ENCODE measurements around the gene OR6B3.

- TF ChIP-seq, protein P1, sequence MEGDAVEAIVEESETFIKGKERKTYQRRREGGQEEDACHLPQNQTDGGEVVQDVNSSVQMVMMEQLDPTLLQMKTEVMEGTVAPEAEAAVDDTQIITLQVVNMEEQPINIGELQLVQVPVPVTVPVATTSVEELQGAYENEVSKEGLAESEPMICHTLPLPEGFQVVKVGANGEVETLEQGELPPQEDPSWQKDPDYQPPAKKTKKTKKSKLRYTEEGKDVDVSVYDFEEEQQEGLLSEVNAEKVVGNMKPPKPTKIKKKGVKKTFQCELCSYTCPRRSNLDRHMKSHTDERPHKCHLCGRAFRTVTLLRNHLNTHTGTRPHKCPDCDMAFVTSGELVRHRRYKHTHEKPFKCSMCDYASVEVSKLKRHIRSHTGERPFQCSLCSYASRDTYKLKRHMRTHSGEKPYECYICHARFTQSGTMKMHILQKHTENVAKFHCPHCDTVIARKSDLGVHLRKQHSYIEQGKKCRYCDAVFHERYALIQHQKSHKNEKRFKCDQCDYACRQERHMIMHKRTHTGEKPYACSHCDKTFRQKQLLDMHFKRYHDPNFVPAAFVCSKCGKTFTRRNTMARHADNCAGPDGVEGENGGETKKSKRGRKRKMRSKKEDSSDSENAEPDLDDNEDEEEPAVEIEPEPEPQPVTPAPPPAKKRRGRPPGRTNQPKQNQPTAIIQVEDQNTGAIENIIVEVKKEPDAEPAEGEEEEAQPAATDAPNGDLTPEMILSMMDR (conservative IDR thresholded peaks at IDR 0.05; ENCODE audit: low read length): no peak
- no peak for TF ChIP-seq EZH2phosphoT487 (IDR thresholded peaks at IDR 0.05; ENCODE audit: borderline replicate concordance, low read depth, low read length)
Observed at GRCh38 chr2:240045098-240045497, 8.2 kb downstream of the OR6B3 start.

All from OCI-LY7 (cell line).